Activated T-cell treated with anti-CD3 and anti-CD28 coated beads, Interleukin-2, amount 50 U/mL, for 4 hours (primary cell): ENCODE results near the gene PAK3. TPM values are rescaled to one million over a fixed set of nuclear protein-coding genes. Genes with fewer than 3 reads are reported as not detected.

Source experiments
- ATAC-seq, 2 donors: fragments of 200-7000 bp; cut with Tn5 transposase; one replicate each; pipeline ENCODE4 v1.10.0; 2021
- DNase-seq: peaks from one replicate; pipeline ENCODE4 v3.0.0-alpha.2; 2020
- H3K27me3 Mint-ChIP-seq: one replicate; pipeline ENCODE4 v1.8.0; 2021; ENCODE audit warnings: low read depth, mixed read lengths
- H3K36me3 Mint-ChIP-seq: one replicate; pipeline ENCODE4 v1.8.0; 2022; ENCODE audit warnings: mixed read lengths; ENCODE audit not compliant: insufficient read depth
- H3K4me1 Mint-ChIP-seq: one replicate; pipeline ENCODE4 v1.8.0; 2021; ENCODE audit warnings: low read depth, mixed read lengths
- H3K4me3 Mint-ChIP-seq: one replicate; pipeline ENCODE4 v1.8.0; 2021; ENCODE audit warnings: mild to moderate bottlenecking, moderate library complexity, mixed read lengths
- H3K9me3 Mint-ChIP-seq: one replicate; pipeline ENCODE4 v1.8.0; 2021; ENCODE audit warnings: mixed read lengths
- total RNA-seq, 3 donors: library from RNA; stranded (reverse); gene quantifications; one replicate each; pipeline ENCODE4 v1.2.1, GENCODE V29; 2021

Gene PAK3
- total RNA-seq, 3 donors from 2014 or later = 0.13 to 0.63 (median 0.30) TPM

- Mint-ChIP-seq H3K27me3 (no peaks in the 10 kb centered on the region), H3K4me3 (no peak overlapping the region), H3K9me3 (no peaks in the 10 kb centered on the region), H3K36me3 (no peaks in the 10 kb centered on the region), H3K4me1 (no peaks in the 10 kb centered on the region)
- no peak for ATAC-seq
- no peak for DNase-seq
Observed at GRCh38 chrX:111114806-111115205, 18.8 kb downstream of the PAK3 start.

DNA sequence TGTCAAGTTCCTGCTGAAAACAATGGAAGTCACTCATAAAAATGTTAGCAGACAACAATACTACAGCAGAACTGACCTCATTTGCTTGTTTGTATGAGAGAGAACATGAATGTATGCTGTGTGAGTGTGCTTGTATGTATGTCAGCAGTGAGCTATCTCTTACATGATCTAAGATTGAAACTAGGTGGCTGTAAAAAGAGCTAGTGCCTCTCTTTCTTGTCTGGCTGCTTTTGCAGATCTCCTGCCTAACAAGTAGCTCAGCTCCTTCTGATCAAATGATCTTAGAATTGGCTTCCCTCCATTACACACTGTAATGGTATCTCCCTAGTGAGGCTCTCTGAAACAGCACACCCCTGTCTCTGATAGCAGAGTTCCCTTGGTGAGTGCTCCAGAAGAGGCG, 20.7 kb downstream of the PAK3 start:
- DNase-seq = no peak
- no peaks in the 10 kb centered on the region for H3K9me3 Mint-ChIP-seq
- ATAC-seq = no peak
- no peaks in the 10 kb centered on the region for H3K4me1 Mint-ChIP-seq
- no peaks in the 10 kb centered on the region for H3K27me3 Mint-ChIP-seq
- no peak overlapping the region for H3K4me3 Mint-ChIP-seq
- no peaks in the 10 kb centered on the region for H3K36me3 Mint-ChIP-seq

GRCh38 chrX:111119341-111119740, 23.4 kb downstream of the PAK3 start:
- no peaks in the 10 kb centered on the region for H3K9me3 Mint-ChIP-seq

GRCh38 chrX:111123125-111123524, 27.1 kb downstream of the PAK3 start:
- H3K4me3 Mint-ChIP-seq = peak overlapping the region; percentile 71
- H3K27me3 Mint-ChIP-seq = no peaks in the 10 kb centered on the region
- H3K36me3 Mint-ChIP-seq = no peaks in the 10 kb centered on the region
- peaks cover 17% of the 10 kb centered on the region for H3K4me1 Mint-ChIP-seq
- no peaks in the 10 kb centered on the region for H3K9me3 Mint-ChIP-seq
- ATAC-seq = peak in 1 of 2 donors; percentile 46
- no peak for DNase-seq

More at GRCh38 chrX:111119341-111119740, 23.4 kb downstream of the PAK3 start:
- peaks cover 16% of the 10 kb centered on the region for H3K4me1 Mint-ChIP-seq
- no peaks in the 10 kb centered on the region for H3K36me3 Mint-ChIP-seq
- ATAC-seq (no peak), DNase-seq (no peak)
- no peaks in the 10 kb centered on the region for H3K27me3 Mint-ChIP-seq
- H3K4me3 Mint-ChIP-seq = no peak overlapping the region

DNA sequence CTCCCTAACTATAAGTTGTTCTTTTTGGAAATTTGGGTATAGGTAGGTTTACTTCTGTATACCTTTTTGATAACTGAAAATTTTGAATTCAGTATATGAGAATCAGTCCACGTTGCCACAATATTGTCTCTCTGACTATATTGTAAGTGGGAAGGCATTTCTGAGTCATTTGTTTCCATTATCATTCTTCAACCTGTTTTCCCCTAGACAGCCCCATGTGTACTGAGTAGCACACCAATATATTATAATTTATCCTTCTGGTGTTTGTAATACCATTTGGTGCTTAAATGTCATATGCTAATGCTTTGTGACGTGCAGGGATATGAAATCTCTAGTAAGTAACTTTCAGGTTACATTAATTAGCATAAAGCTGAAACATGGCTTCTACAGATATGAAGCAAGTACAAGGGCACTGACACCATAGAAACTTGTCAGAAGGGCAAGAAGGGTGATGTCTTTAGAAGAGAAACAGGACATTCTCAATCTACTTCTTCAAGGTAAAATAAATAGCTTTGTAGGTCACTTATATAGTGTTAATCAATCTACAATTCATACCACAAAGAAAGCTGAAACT, 27.7 kb downstream of the PAK3 start:
- peak overlapping the region; percentile 71 for H3K4me3 Mint-ChIP-seq
- peaks cover 17% of the 10 kb centered on the region for H3K4me1 Mint-ChIP-seq
- no peaks in the 10 kb centered on the region for H3K36me3 Mint-ChIP-seq
- peak; percentile 60 to 84 for ATAC-seq
- no peaks in the 10 kb centered on the region for H3K9me3 Mint-ChIP-seq
- DNase-seq = no peak
- H3K27me3 Mint-ChIP-seq = no peaks in the 10 kb centered on the region

DNA sequence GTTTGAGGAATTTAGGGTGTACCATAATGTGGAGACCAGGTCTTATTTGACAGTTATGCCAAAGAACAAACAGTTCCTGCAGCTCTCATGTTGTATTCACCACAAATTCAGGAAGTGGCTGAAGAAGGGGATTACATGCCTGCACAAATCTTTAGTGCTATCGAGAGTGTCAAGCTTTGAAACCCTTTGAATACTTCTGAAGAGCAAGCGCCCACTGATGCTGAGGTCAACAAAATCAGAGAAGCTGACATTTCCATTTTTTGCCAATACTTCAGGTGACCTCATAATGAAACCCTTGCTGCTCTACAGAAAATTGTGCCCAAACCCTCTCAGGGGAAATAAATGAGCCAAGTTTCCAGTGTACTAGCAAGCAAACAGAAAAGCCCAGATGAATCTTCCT, 28.4 kb downstream of the PAK3 start:
- ATAC-seq (no peak), DNase-seq (no peak)
- no peaks in the 10 kb centered on the region for H3K27me3 Mint-ChIP-seq
- H3K36me3 Mint-ChIP-seq = no peaks in the 10 kb centered on the region
- no peaks in the 10 kb centered on the region for H3K9me3 Mint-ChIP-seq
- peaks cover 17% of the 10 kb centered on the region for H3K4me1 Mint-ChIP-seq
- H3K4me3 Mint-ChIP-seq = no peak overlapping the region

DNA sequence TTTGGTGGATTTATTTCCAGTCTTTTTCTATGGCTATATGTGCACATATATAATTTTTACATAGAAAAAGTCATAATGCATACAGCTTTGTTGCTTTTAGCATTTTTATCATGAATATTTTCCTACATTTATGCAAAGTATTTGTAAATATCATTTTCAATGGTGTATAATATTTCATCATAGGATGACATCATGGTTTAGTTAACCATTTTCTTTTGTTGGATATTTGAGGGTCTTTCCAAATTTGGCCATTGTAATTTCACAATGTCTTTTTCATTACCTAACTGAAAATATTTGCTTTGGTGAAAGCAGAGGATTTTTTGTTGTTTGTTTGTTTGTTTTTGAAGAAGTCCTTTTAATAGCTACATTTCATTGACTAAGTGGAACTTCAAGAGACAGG, 31.0 kb downstream of the PAK3 start:
- Mint-ChIP-seq H3K36me3 (no peaks in the 10 kb centered on the region), H3K4me1 (peaks cover 24% of the 10 kb centered on the region), H3K27me3 (no peaks in the 10 kb centered on the region), H3K4me3 (no peak overlapping the region), H3K9me3 (no peaks in the 10 kb centered on the region)
- ATAC-seq (no peak), DNase-seq (no peak)

DNA sequence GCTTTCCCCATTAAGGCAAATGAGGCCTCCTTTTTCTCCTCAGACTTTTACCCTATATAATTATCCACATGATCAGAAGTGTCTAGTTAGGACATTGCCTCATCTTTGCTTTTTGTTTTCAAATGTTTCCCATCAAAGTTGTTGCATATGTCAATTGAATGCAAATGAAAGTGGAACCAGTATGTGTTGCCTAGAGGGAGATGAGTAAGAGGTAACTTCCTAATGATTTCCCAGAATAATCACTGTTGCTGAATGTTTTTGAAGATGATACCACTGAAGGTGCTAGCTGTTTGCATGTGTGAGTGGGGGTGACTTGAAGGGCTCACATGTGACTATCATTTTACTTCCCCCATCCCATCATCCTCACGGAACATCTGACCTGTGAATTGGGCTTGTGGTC, 33.9 kb downstream of the PAK3 start:
- Mint-ChIP-seq H3K9me3 (no peaks in the 10 kb centered on the region), H3K4me1 (peaks cover 10% of the 10 kb centered on the region), H3K27me3 (no peaks in the 10 kb centered on the region), H3K4me3 (no peak overlapping the region), H3K36me3 (no peaks in the 10 kb centered on the region)
- DNase-seq (no peak), ATAC-seq (peak in 1 of 2 donors; percentile 54)

DNA sequence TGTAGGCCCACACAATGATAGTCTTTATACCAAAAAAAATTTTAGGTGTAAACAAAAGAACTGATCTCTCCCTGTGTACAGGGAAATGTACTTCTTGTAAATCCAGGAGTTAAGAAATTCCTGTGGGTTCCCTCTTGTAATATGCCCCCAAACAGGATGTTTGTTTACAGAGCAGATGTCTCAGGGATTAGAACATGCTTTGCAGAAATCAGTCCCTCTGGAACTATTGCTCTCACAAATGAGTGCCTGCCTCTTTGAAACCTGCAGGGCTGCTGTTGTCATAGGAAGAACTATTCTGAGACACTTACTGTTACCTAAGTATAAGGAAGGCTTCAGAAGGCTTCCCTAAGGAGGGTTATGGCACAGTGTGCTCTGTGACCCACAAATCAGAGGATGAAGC, 35.6 kb downstream of the PAK3 start:
- Mint-ChIP-seq H3K4me3 (no peak overlapping the region), H3K27me3 (no peaks in the 10 kb centered on the region), H3K9me3 (no peaks in the 10 kb centered on the region), H3K4me1 (peaks cover 10% of the 10 kb centered on the region), H3K36me3 (no peaks in the 10 kb centered on the region)
- DNase-seq = no peak
- ATAC-seq = no peak

- Mint-ChIP-seq H3K4me3 (no peak overlapping the region), H3K9me3 (no peaks in the 10 kb centered on the region), H3K36me3 (no peaks in the 10 kb centered on the region), H3K27me3 (no peaks in the 10 kb centered on the region), H3K4me1 (peaks cover 10% of the 10 kb centered on the region)
- ATAC-seq (peak in 1 of 2 donors; percentile 52), DNase-seq (no peak)
Observed at GRCh38 chrX:111133389-111133788, 37.4 kb downstream of the PAK3 start.

DNA sequence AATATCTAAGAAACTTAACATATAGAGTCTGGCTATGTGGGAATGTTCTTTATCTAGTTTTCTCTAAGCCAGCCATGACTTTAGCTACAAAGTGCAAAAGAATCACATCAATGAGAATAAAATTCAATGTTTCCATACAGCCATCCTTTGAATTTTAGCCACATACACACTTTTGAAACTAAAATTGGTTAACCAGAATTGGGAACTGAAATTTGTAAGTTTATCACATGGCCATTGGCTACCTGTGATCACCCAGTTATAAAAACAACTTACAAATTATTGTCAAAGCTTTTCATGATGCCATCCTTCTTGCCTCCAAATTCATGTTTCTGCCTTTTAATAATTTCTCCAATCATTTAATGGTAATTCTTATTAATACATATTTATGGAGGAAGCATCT, 49.9 kb downstream of the PAK3 start:
- no peak for ATAC-seq
- Mint-ChIP-seq H3K9me3 (no peaks in the 10 kb centered on the region), H3K27me3 (no peaks in the 10 kb centered on the region), H3K36me3 (no peaks in the 10 kb centered on the region), H3K4me3 (no peak overlapping the region), H3K4me1 (no peaks in the 10 kb centered on the region)
- no peak for DNase-seq

DNA sequence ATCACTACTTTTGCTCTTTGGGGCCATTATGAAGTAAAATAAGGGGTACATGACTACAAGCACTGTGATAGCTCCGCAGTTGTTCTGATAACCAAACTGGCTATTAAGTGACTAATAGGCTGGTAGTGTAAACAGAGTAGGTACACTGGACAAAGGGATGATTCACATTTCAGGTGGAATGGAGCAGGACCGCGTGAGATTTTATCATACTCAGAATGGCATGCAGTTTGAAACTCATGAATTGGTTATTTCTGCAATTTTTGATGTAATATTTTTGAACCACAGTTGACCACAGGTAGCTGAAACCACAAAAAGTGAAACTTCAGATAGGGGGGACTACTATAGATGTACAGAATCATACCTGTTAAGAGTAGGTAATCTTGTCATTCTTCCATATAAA, 55.8 kb downstream of the PAK3 start:
- ATAC-seq (no peak), DNase-seq (no peak)
- Mint-ChIP-seq H3K4me1 (no peaks in the 10 kb centered on the region), H3K36me3 (no peaks in the 10 kb centered on the region), H3K4me3 (no peak overlapping the region), H3K27me3 (no peaks in the 10 kb centered on the region), H3K9me3 (no peaks in the 10 kb centered on the region)

DNA sequence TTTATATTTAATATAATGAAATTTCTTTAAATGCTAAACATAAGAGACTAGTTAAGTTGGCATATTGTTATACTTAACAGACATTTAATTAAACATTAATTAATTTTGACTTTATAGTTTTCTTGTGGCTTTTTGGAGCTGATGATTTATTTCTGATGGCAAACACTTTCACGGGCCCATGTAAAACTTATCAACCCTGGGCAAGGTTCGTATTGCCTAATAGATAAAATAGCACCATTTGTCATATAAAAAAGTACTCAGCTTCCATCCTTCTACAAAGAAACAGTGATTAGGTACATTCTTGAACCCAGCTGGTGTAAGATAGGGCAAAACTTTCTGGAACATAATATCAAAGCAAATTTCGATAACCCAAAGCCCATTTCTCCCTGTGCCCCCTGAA, 63.2 kb downstream of the PAK3 start:
- Mint-ChIP-seq H3K4me3 (no peak overlapping the region), H3K4me1 (no peaks in the 10 kb centered on the region)
- DNase-seq = no peak

DNA sequence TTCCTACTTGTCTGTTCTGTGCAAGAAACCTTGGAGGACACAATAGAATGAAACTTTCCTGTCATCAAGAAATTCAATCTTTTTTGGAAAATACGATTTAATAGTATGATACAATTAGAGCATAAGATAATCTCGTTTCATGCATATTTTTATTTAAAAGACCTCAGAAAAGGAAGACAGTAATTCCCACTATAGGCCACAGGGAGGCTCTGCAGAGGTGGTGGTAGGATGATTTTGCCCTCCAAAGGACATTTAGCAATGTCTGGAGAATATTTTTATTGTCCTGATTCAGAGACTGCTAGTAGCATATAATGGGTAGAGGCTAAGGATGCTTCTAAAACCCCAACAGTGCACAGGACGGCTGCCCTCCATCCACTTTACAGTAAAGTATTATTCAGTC, 68.7 kb downstream of the PAK3 start:
- Mint-ChIP-seq H3K4me1 (no peaks in the 10 kb centered on the region), H3K9me3 (no peaks in the 10 kb centered on the region), H3K4me3 (no peak overlapping the region), H3K36me3 (no peaks in the 10 kb centered on the region), H3K27me3 (peaks cover 3% of the 10 kb centered on the region)
- ATAC-seq = no peak
- DNase-seq = no peak

More for the DNA sequence above, 63.2 kb downstream of the PAK3 start:
- no peaks in the 10 kb centered on the region for H3K36me3 Mint-ChIP-seq
- H3K27me3 Mint-ChIP-seq = peaks cover 3% of the 10 kb centered on the region
- no peaks in the 10 kb centered on the region for H3K9me3 Mint-ChIP-seq
- ATAC-seq = no peak

DNA sequence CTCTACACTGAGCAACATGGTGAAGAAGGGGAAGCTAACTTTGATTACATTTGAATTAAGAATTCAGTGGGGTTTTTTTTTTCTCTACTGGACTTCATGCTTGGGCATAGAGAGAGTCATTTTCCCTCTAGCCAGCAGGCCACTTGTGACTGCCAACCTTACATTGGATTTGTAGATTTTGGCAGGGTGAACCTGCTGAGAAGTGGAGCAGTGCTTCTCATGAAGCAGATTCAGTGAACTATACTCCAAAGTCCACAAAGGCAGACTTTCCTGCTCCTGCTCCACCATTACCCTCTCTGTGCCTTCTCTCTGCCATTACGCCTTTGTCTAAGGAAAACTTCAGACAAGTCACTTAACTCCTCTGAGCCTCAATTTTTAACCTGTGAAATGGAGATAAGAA, 69.9 kb downstream of the PAK3 start:
- peaks cover 3% of the 10 kb centered on the region for H3K4me1 Mint-ChIP-seq
- peaks cover 3% of the 10 kb centered on the region for H3K27me3 Mint-ChIP-seq

GRCh38 chrX:111167334-111167733, 71.3 kb downstream of the PAK3 start:
- Mint-ChIP-seq H3K4me1 (peaks cover 3% of the 10 kb centered on the region), H3K27me3 (peaks cover 3% of the 10 kb centered on the region), H3K36me3 (no peaks in the 10 kb centered on the region), H3K4me3 (no peak overlapping the region), H3K9me3 (no peaks in the 10 kb centered on the region)
- ATAC-seq (no peak), DNase-seq (no peak)

More for the DNA sequence above, 69.9 kb downstream of the PAK3 start:
- Mint-ChIP-seq H3K4me3 (no peak overlapping the region), H3K36me3 (no peaks in the 10 kb centered on the region), H3K9me3 (no peaks in the 10 kb centered on the region)
- ATAC-seq = no peak
- no peak for DNase-seq
